H1 (cell line): ENCODE data around the gene INF2. TPM values are rescaled to one million over a fixed set of nuclear protein-coding genes. Genes with fewer than 3 reads are reported as not detected.
A peak's percentile ranks its signal among the peaks of the same experiment; 100 is the strongest.

Experiments
- CTCF ChIA-PET: fragments of 300-600 bp; sonication (Branson Sonifier 250); formaldehyde crosslinking; loops from one replicate; lab custom pipeline; 2021; ENCODE audit not compliant: partially characterized antibody; lab: Charles Lee
- POLR2A ChIA-PET: fragments of 300-600 bp; sonication (Branson Sonifier 250); formaldehyde crosslinking; loops from one replicate; lab custom pipeline; 2021; ENCODE audit warnings: inconsistent platforms; ENCODE audit not compliant: partially characterized antibody; lab: Charles Lee
- DNase-seq, 2 experiments: peaks; one replicate each; pipeline versions ENCODE4 v3.0.0 to v3.0.0-alpha.2; 2010 to 2022; ENCODE audit warnings: low spot score in 2 of 2, low read depth in 1 of 2, mixed read lengths in 1 of 2
- FAIRE-seq: peaks from 2 replicates; lab custom pipeline; 2011; peaks lifted over from hg19 to GRCh38; lab: Jason Lieb, UNC
- H2AFZ ChIP-seq: 2 replicates; pipeline ENCODE4 v1.8.1; 2012; ENCODE audit warnings: low read length, inconsistent platforms
- H2AK5ac ChIP-seq: 2 replicates; pipeline ENCODE4 v1.6.1; 2013; ENCODE audit warnings: low read depth, low read length
- H2BK120ac ChIP-seq: replicated peaks from 2 replicates; pipeline ENCODE3; 2013; ENCODE audit warnings: low read depth, low read length, inconsistent platforms
- H2BK12ac ChIP-seq: 2 replicates; pipeline ENCODE4 v1.6.1; 2013; ENCODE audit warnings: low read depth, low read length
- H2BK15ac ChIP-seq: 2 replicates; pipeline ENCODE4 v1.6.1; 2013; ENCODE audit warnings: low read length
- H2BK20ac ChIP-seq: 2 replicates; pipeline ENCODE4 v1.6.1; 2013; ENCODE audit warnings: low read length
- H2BK5ac ChIP-seq: 2 replicates; pipeline ENCODE4 v1.6.1; 2013; ENCODE audit warnings: low read depth, low read length
- H3K14ac ChIP-seq: 2 replicates; pipeline ENCODE4 v1.6.1; 2013; ENCODE audit warnings: inconsistent platforms; ENCODE audit not compliant: insufficient read length
- H3K18ac ChIP-seq: 2 replicates; pipeline ENCODE4 v1.6.1; 2013; ENCODE audit warnings: low read length; ENCODE audit errors: extremely low read depth
- H3K23ac ChIP-seq: 2 replicates; pipeline ENCODE4 v1.6.1; 2013; ENCODE audit warnings: inconsistent platforms; ENCODE audit not compliant: insufficient read length
- H3K23me2 ChIP-seq: 2 replicates; pipeline ENCODE4 v1.6.1; 2013; ENCODE audit warnings: low read depth, low read length
- H3K27ac ChIP-seq: 2 replicates; pipeline ENCODE4 v1.6.1; 2011; ENCODE audit warnings: low read depth, low read length, inconsistent platforms
- H3K27me3 ChIP-seq, 4 experiments: replicated peaks in 1 of 4; 1 replicate in 1 of 4; 2 replicates in 3 of 4; pipeline versions ENCODE4 v1.6.1 to v1.8.1; 2011 to 2013; ENCODE audit warnings: low read length in 3 of 4, mild to moderate bottlenecking in 3 of 4, inconsistent platforms in 2 of 4, mixed read lengths in 2 of 4, moderate library complexity in 1 of 4; ENCODE audit not compliant: control insufficient read depth in 3 of 4, insufficient read depth in 3 of 4; ENCODE audit errors: extremely low read depth in 1 of 4
- H3K36me3 ChIP-seq, 4 experiments: 2 replicates each; pipeline versions ENCODE4 v1.6.1 to v1.8.1; 2011 to 2013; ENCODE audit warnings: mild to moderate bottlenecking in 4 of 4, low read length in 3 of 4, moderate library complexity in 2 of 4, control low read depth in 1 of 4, inconsistent platforms in 1 of 4; ENCODE audit not compliant: insufficient read depth in 4 of 4, control insufficient read depth in 2 of 4
- H3K4ac ChIP-seq: replicated peaks from 2 replicates; pipeline ENCODE3; 2013; ENCODE audit warnings: low read length, low read depth, mixed read lengths, inconsistent platforms; ENCODE audit not compliant: insufficient read length
- H3K4me1 ChIP-seq, 4 experiments: replicated peaks in 1 of 4; 1 replicate in 1 of 4; 2 replicates in 3 of 4; pipeline versions ENCODE4 v1.6.1 to v1.8.1; 2011 to 2013; ENCODE audit warnings: low read length in 3 of 4, inconsistent platforms in 2 of 4, mixed read lengths in 1 of 4; ENCODE audit not compliant: insufficient read depth in 4 of 4, control insufficient read depth in 3 of 4
- H3K4me2 ChIP-seq, 2 experiments: 2 replicates each; pipeline versions ENCODE4 v1.6.1 to v1.8.1; 2011 to 2013; ENCODE audit warnings: low read depth in 2 of 2, low read length in 2 of 2, control low read depth in 1 of 2, inconsistent platforms in 1 of 2, mild to moderate bottlenecking in 1 of 2; ENCODE audit not compliant: insufficient read depth in 1 of 2
- H3K4me3 ChIP-seq, 4 experiments: fragments of 200-600, 300-600 bp in 1 of 4; sonication (generic), shearing (Covaris generic), sonication (Bioruptor Twin) in 1 of 4; 2 replicates each; pipeline versions ENCODE4 v1.5.1 to v1.8.1; 2011 to 2016; ENCODE audit warnings: low read length in 4 of 4, low read depth in 3 of 4, control low read depth in 2 of 4, inconsistent platforms in 2 of 4, mild to moderate bottlenecking in 2 of 4, mixed read lengths in 1 of 4, moderate library complexity in 1 of 4; ENCODE audit not compliant: insufficient read depth in 2 of 4; ENCODE audit errors: extremely low read depth in 1 of 4
- H3K56ac ChIP-seq: replicated peaks from 2 replicates; pipeline ENCODE3; 2013; ENCODE audit warnings: low read depth, mild to moderate bottlenecking, mixed read lengths, low read length, inconsistent platforms; ENCODE audit not compliant: insufficient read length
- H3K79me1 ChIP-seq: 2 replicates; pipeline ENCODE4 v1.6.1; 2013; ENCODE audit warnings: low read depth, low read length, control low read depth
- H3K79me2 ChIP-seq, 2 experiments: 2 replicates each; pipeline versions ENCODE4 v1.6.1 to v1.8.1; 2012 to 2013; ENCODE audit warnings: low read length in 2 of 2, mild to moderate bottlenecking in 2 of 2, inconsistent platforms in 1 of 2; ENCODE audit not compliant: insufficient read depth in 2 of 2, control insufficient read depth in 1 of 2
- H3K9ac ChIP-seq, 4 experiments: replicated peaks in 1 of 4; 1 replicate in 1 of 4; 2 replicates in 3 of 4; pipeline versions ENCODE4 v1.6.1 to v1.8.1; 2011 to 2013; ENCODE audit warnings: low read depth in 3 of 4, low read length in 3 of 4, control low read depth in 2 of 4, mild to moderate bottlenecking in 2 of 4, moderate library complexity in 2 of 4, inconsistent platforms in 1 of 4; ENCODE audit errors: extremely low read depth in 1 of 4
- H3K9me3 ChIP-seq, 2 experiments: 2 replicates each; pipeline versions ENCODE4 v1.6.1 to v1.8.1; 2012 to 2013; ENCODE audit warnings: mild to moderate bottlenecking in 2 of 2, moderate library complexity in 2 of 2, control low read depth in 1 of 2, inconsistent platforms in 1 of 2, low read depth in 1 of 2, low read length in 1 of 2, mixed read lengths in 1 of 2; ENCODE audit not compliant: insufficient read depth in 2 of 2
- H4K20me1 ChIP-seq, 2 experiments: replicated peaks in 1 of 2; 2 replicates each; pipeline versions ENCODE3 to v1.8.1; 2011 to 2013; ENCODE audit warnings: inconsistent platforms in 2 of 2, low read length in 2 of 2, mild to moderate bottlenecking in 1 of 2; ENCODE audit not compliant: insufficient read depth in 2 of 2, control insufficient read depth in 1 of 2
- H4K5ac ChIP-seq: 2 replicates; pipeline ENCODE4 v1.6.1; 2013; ENCODE audit warnings: low read length, low read depth, mixed read lengths, inconsistent platforms; ENCODE audit not compliant: insufficient read length
- H4K8ac ChIP-seq: 2 replicates; pipeline ENCODE4 v1.8.0; 2013; ENCODE audit warnings: mild to moderate bottlenecking, moderate library complexity, low read length, inconsistent platforms; ENCODE audit not compliant: insufficient read depth; ENCODE audit errors: extremely low read depth
- H4K91ac ChIP-seq: replicated peaks from 2 replicates; pipeline ENCODE3; 2013; ENCODE audit warnings: low read length, mixed read lengths, inconsistent platforms; ENCODE audit not compliant: insufficient read length
- BACH1 ChIP-seq: IDR thresholded peaks from 2 replicates; pipeline ENCODE4 v1.6.1; 2012; ENCODE audit warnings: low read length, improper control_type of control experiment
- CBX8 ChIP-seq: fragments of 300-800, 300-1000 bp; sonication (generic); IDR thresholded peaks from 2 replicates; pipeline ENCODE4 v1.7.1; 2016; ENCODE audit warnings: low read depth, low read length, borderline replicate concordance
- FOSL1 ChIP-seq: IDR thresholded peaks from 2 replicates; pipeline ENCODE4 v1.6.1; 2011; ENCODE audit warnings: mild to moderate bottlenecking, low read depth, low read length, moderate library complexity; ENCODE audit not compliant: insufficient read depth
- JUND ChIP-seq: IDR thresholded peaks from 2 replicates; pipeline ENCODE4 v1.6.1; 2011; ENCODE audit warnings: mild to moderate bottlenecking, improper control_type of control experiment, low read length
- KDM1A ChIP-seq: fragments of 200-600, 300-600 bp; sonication (generic); IDR thresholded peaks from 2 replicates; pipeline ENCODE4 v1.7.1; 2016; ENCODE audit warnings: mild to moderate bottlenecking, low read length, borderline replicate concordance
- NANOG ChIP-seq: IDR thresholded peaks from 2 replicates; pipeline ENCODE4 v1.6.1; 2011; ENCODE audit warnings: low read length, low read depth, mild to moderate bottlenecking, inconsistent platforms; ENCODE audit not compliant: insufficient read depth, poor library complexity, severe bottlenecking
- PHF8 ChIP-seq: fragments of 200-600 bp; sonication (generic); conservative IDR thresholded peaks from 2 replicates; pipeline ENCODE4 v1.7.1; 2012; ENCODE audit warnings: low read depth, mild to moderate bottlenecking, inconsistent platforms, low read length, moderate library complexity
- RXRA ChIP-seq: IDR thresholded peaks from 2 replicates; pipeline ENCODE4 v1.6.1; 2011; ENCODE audit warnings: low read depth, mild to moderate bottlenecking, low read length, moderate library complexity; ENCODE audit not compliant: insufficient read depth
- SIN3A ChIP-seq, 2 experiments: IDR thresholded peaks in 1 of 2; conservative IDR thresholded peaks in 1 of 2; 2 replicates each; pipeline ENCODE4 v1.6.1; 2011 to 2012; ENCODE audit warnings: low read length in 2 of 2, improper control_type of control experiment in 1 of 2, low read depth in 1 of 2, mild to moderate bottlenecking in 1 of 2
- SIX5 ChIP-seq: IDR thresholded peaks from 2 replicates; pipeline ENCODE4 v1.6.1; 2011; ENCODE audit warnings: mild to moderate bottlenecking, low read depth, low read length
- WGBS, 2 experiments: shearing (Covaris generic) in 1 of 2; methylation state at CpG; one replicate each; pipeline versions ENCODE4 v1.1.6 to v1.1.7; 2013 to 2015; ENCODE audit warnings: low lambda C conversion rate in 2 of 2, mixed read lengths in 2 of 2, inconsistent platforms in 1 of 2, low coverage in 1 of 2, missing lambda C conversion rate in 1 of 2; ENCODE audit not compliant: insufficient replicate concordance in 2 of 2, insufficient coverage in 1 of 2, insufficient read length in 1 of 2; ENCODE audit errors: extremely low coverage in 1 of 2, missing lambda C conversion rate in 1 of 2; 5-methylcytosine and 5-hydroxymethylcytosine counted together
- polyA plus RNA-seq, 7 experiments: library from polyadenylated mRNA; depleted of rRNA in 3 of 7; stranded (reverse) in 5 of 7; unstranded in 2 of 7; fragments of >200 nt in 5 of 7; fragments of 200-250 nt in 2 of 7; gene quantifications; 1 replicate in 5 of 7; 2 replicates in 1 of 7; 4 replicates in 1 of 7; pipeline versions ENCODE4 v1.2.1 to v1.2.3, GENCODE V29; 2011 to 2013; ENCODE audit warnings: missing spikeins in 2 of 7, mixed read lengths in 2 of 7
- total RNA-seq: library from RNA; stranded (reverse); fragmentation: NEBNext Ultra II Directional; extraction: Animal tissue kit (Norgen Biotek cat#: 25700); gene quantifications from 2 replicates; pipeline ENCODE4 v1.2.1, GENCODE V29; 2021

INF2 gene
- total and polyA plus RNA-seq, 2 of the 8 experiments (the other 6 are each of a cell fraction or from before 2014, with no cell fraction given) = 29.1 to 59.5 TPM

DNA sequence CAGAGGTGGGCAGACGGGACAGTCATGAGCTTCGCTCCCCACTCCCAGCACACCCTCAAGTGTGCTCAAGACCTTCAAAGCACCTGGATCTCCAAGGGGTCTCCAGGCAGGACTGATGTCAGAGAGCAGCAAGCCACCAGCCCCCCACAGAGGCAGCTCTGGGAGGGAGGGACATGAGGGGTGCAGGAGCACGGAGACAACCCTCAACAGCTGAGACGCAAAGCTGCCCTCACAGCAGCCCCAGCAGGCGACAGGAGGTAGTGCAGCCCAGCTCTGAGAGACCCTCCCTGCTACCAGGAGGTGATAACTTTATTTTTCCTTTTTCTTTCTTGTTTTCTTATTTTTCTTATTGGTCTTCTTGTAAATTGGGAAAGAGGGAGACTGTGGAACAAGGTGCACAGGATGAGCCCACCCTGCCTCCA lies 81.4 kb downstream of the INF2 start:
- H3K36me3 ChIP-seq = peaks cover 0 to 24% (median 12%) of the 10 kb centered on the region in 4 experiments; a peak in 7 of 8 replicates
- no peak for FAIRE-seq
- WGBS, 2 experiments = 93% methylated on average over 4 of the region's 5 CpGs; no CpG with 5 or more reads in 1 of the 2 experiments
- H4K5ac ChIP-seq = no peak overlapping the region
- no peak for DNase-seq
- no peak overlapping the region for H2AFZ ChIP-seq
- H3K4me3 ChIP-seq = no peak overlapping the region
- H2BK5ac ChIP-seq = no peak overlapping the region
- H4K8ac ChIP-seq = no peak overlapping the region
- H4K20me1 ChIP-seq = peaks cover 7 to 25% of the 10 kb centered on the region in 2 experiments
- no peaks in the 10 kb centered on the region for H3K23me2 ChIP-seq
- CTCF ChIA-PET = interaction anchor here (0.6 to 7.8 kb wide), 31 partner anchors 9 to 502 kb away, joined by 3 to 110 read pairs (median 5); partner anchors contain the start of gene AKT1
- no peak overlapping the region for H3K9ac ChIP-seq
- H2BK12ac ChIP-seq = no peak overlapping the region
- no peak overlapping the region for H2BK20ac ChIP-seq
- no peaks in the 10 kb centered on the region for H3K79me1 ChIP-seq
- no peaks in the 10 kb centered on the region for H3K27me3 ChIP-seq
- H3K56ac ChIP-seq = no peak overlapping the region
- H3K14ac ChIP-seq = no peak overlapping the region
- POLR2A ChIA-PET = interaction anchor here (0.9 to 3.5 kb wide), 3 partner anchors 18 to 30 kb away, joined by 4 to 10 read pairs (median 9); partner anchors contain the start of genes SIVA1 and ZBTB42
- peaks cover 11 to 17% of the 10 kb centered on the region in 2 experiments; a peak in 2 of 4 replicates for H3K9me3 ChIP-seq
- no peak overlapping the region for H3K23ac ChIP-seq
- no peak overlapping the region for H3K4ac ChIP-seq
- H3K27ac ChIP-seq = no peak overlapping the region
- no peak overlapping the region for H3K4me2 ChIP-seq
- no peak overlapping the region for H2AK5ac ChIP-seq
- H3K18ac ChIP-seq = no peak overlapping the region
- peaks cover 0 to 11% (median 8%) of the 10 kb centered on the region in 4 experiments; a peak in 6 of 7 replicates for H3K4me1 ChIP-seq
- H3K79me2 ChIP-seq = no peaks in the 10 kb centered on the region
- H2BK15ac ChIP-seq = no peak overlapping the region
- no peak overlapping the region for H2BK120ac ChIP-seq
- no peak overlapping the region for H4K91ac ChIP-seq
- TF ChIP-seq BACH1 (no peak), CBX8 (no peak), RXRA (no peak), SIX5 (no peak), JUND (no peak), PHF8 (no peak), SIN3A (conservative IDR thresholded peaks at IDR 0.05 in 1 of 2, IDR thresholded peaks at IDR 0.05 in 1 of 2; ENCODE audit: low read depth in 1 of 2, low read length in 2 of 2) (no peak), FOSL1 (no peak), KDM1A (peak; percentile 55; the same call in 1 of the 2 replicates), NANOG (no peak)
